Measurements from ENCODE around the gene TIMM21.

TIMM21 gene

GRCh38 chr18:74196220-74197119 is 48.1 kb downstream of the TIMM21 start:
- peak; percentile 69 to 70 for DNase-seq

GRCh38 chr18:74197705-74198341 is 49.5 kb downstream of the TIMM21 start:
- no peak for DNase-seq

DNA sequence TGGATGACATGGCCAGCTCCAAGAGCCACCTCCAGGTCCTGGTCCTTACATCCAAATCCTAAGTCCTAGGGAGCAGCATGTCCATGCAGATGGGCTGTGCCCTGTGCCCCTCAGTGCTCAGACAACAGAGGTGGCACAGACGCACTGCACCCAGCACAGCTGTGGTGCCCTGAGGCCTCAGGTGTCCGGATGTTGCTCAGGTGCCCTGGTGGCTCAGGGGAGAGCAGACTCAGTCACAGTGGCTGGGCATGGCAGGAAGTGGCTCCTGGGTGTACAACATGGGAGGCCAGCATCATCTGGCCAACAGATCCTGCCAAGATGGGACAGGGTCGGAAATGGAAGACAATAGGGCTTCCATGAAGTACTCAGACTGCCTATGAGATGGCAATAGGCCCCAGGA is 50.1 kb downstream of the TIMM21 start:
- no peak for DNase-seq

GRCh38 chr18:74200780-74201179 is 52.5 kb downstream of the TIMM21 start:
- no peak for DNase-seq

DNA sequence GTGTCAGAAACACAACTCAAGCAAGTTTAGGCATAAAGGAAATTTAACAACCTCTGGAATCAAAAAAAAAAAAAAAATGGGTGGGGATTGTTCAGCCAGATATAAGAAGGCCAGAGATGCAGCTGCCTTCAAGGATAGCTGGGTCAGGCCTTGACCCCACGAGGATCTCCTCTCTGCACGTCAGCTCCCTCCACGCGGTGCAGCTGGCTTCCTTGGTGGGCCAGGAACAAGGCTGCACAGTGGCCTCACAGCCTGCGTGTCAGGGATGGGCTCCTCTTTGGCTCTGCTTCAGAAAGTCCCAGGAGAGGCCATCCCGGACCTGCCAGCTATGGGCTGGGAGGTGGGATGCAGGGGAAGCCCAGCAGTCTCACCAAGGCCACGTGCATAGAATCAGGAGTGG is 55.5 kb downstream of the TIMM21 start:
- DNase-seq: no peak

DNA sequence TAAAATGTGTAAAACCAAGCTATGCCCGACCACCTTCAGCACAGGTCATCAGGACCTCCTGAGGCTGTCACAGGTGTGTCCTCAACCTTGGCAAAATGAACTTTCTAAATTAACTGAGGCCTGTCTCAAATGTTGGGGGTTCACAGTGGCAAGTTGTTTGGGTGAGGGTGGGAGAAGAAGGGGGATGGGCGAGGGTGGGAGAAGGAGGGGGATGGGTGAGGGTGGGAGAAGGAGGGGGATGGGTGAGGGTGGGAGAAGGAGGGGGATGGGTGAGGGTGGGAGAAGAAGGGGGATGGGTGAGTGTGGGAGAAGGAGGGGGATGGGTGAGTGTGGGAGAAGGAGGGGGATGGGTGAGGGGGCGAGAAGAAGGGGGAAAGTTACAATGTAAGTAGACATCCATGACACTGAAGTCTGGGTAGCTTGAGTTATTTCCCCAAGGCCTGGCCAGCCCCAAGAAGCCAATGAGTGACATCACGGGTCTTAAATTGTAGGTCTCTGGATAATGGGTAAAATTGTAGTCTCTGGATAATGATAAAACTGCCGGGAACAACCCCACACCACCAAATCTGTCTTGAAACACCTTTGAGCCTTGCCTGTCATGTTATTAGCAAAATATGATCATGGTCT is 56.3 kb downstream of the TIMM21 start:
- DNase-seq: no peak

Measured in AML-193 (cell line).